NK-92 (cell line): Measurements from ENCODE around the gene CPPED1.

Experiments used
- DNase-seq: peaks from one replicate; lab custom pipeline; 2025; ENCODE audit not compliant: unreplicated experiment; lab: John Stamatoyannopoulos, UW

The CPPED1 gene

DNA sequence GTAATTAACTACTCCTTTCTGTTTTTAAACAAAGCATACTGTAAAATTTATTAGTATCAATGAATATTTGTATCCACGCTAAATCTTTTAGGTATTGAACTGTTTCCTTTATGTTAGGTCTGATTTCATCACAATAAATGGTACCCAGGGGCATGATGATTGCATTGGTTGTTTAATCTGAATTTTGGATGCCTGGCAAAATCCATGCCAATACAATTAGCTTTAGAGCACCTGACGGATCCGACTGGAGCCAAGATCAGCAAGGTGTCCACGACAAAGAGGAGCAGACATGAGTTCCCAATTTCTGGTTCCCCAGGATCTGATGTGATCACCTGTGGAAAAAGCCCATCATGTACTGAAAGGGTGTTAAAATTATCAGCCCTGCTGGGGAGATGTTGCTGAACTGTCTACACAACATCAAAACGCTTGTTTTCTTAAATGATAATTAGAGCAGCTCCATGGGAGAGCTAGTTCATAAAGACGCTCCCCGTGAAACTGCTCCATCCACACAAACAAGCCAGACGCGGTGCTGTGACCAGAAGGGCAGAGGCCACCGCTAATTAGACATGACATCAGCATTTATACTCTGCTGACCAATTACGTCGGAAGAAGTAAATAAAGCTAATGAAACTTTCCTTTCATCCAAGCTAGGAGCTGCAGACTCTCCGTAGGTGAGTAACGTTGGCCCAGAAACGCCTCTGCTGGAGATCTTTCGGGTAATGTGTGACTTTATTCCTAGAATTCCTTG, 151.7 kb downstream of the CPPED1 start:
- no peak for DNase-seq

DNA sequence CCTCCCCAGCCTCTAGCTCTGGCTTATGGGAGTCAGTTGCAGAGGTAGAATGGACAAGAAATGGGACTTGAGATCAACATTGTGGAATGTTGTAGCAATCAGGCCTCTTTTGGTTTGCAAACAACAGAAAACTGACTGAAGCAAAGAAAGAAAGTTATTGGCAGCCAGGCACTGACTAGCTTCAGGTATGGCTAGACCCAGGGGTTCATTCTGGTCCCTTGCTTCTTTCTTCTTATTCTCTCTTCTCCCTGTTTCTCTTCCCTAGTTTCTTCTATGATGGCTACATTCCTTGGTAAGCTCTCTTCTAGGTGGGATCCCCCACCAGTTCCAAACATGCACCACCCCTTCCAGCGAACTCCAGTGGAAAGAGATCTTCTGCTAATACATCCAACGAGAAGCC, 154.3 kb downstream of the CPPED1 start:
- no peak for DNase-seq

DNA sequence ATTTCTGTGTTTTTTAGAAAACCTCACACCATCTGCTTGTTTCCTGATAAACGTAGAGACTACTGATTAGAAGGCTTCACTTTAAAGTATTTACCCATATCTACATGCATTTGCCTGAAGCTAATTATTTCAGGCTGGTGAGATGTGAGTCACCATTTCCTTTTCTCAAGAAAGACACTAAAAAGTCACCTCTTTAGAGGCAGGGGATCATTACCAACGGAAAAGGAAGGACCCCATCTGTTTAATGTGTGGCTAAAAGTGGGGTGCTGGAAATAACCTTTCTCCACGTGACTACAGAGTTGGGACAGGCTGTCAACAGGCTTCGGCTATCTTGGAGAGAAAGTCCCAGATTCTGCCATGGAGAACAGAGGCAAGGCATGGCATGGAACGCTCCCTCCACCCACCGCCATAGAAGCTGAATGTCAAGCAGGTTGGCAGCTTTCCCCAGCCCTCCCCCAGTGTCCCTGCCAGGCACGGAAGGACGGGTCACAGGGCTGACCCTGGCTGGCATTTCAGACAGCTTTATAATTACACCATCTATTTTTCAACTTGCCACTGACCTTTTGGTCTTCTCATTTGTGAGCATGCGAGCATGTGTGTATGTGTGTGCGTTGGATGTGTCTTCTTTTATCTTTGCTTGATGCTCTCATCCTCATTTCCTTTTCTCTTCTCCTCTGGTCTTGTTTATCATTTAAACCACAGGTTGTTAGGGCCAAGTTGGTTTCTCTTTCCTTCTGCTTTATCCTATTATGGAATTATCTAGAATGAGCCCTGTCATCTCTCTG, 157.0 kb downstream of the CPPED1 start:
- no peak for DNase-seq

DNA sequence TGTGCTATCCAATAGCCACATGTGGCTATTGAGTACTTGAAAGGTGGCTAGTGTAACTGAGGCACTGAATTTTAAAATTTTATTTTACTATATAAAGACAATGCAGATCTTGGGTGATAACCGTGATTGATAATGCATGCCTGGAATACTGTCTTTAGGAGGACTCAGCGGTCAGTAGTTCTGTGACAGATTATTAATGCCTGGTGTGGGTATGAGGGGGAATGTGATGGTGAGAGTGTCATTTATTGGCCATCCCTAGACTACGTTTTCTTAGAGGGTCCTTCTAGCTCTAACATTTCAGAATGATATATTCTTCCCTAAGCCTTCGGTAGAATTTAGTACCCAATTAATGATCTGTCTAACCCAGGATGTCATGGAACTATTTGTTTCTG, 157.6 kb downstream of the CPPED1 start:
- no peak for DNase-seq

DNA sequence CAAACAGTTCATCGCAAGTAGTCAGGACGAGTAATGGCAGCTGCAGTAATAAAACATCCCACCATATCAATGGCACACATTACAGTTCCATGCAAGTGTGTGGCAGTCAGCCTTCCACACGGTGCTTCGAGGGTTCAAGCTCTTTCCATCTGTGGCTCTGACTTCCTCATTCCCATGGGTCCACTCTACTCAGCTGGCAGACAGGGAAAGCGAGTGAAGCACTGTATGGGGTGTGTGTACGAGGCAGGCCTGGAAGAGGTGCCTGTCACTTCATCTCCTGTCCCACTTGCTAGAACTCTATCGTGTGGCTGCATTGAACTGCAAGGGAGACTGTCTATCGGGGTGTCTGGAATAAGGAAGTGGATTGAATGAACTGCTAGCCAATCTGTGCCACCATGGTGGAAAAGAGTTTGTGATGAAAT, 160.6 kb downstream of the CPPED1 start:
- DNase-seq = no peak

DNA sequence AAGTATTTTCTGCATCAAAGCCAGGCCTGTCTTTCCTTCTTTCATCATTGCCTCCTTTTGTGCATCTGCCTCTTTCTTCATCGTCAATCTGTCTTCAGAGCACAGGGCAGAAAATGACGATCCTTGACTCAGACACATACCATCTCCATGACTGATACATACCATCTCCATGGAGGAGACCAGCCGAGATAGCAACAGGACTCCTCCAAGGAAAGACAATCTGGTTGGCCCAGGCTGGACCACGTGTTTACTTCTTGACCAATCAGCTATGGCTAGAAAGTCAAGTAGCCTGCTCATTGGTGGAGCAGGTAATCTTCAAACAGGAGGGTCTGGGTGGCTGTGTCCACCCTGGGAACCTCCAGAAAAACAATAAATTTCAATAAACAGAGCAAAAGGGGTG, 164.6 kb downstream of the CPPED1 start:
- no peak for DNase-seq

DNA sequence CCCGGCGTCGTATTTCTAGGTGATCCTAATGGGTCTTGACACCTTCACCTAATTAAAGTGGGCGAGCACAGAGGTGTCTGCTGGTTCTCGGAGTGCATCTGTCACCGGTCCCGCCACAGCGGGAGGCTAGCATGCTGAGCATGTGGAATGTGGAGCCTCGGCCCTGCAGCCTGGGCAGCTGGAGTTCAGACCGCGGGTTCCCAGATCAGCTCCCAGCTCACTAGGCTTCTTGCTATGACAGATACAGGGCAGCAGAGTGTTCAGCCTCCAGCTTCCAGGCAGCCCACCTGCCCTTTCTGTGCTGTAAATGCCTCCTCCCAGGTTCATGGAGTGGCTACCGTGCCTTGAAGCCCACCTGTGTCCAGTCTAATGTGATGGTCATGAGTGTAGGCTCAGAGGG, 166.7 kb downstream of the CPPED1 start:
- no peak for DNase-seq

DNA sequence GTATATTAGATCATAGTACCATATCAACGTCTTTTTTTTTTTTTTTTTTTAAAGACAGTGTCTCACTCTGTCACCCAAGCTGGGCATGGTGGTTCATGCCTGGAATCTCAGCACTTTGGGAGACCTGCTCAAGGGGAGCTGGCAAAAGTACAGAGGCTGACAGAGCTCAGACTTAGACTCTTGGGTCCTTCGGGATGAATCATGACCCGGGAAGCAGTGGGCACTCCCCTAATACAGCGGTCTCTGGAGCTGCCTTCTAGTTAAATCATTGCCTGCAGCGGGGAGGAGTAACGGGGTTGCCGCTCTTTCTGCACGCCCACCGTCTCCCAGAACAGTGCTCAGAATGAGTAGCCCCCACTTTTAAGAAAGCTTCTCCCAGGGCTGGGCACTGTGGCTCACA, 174.4 kb downstream of the CPPED1 start:
- no peak for DNase-seq

DNA sequence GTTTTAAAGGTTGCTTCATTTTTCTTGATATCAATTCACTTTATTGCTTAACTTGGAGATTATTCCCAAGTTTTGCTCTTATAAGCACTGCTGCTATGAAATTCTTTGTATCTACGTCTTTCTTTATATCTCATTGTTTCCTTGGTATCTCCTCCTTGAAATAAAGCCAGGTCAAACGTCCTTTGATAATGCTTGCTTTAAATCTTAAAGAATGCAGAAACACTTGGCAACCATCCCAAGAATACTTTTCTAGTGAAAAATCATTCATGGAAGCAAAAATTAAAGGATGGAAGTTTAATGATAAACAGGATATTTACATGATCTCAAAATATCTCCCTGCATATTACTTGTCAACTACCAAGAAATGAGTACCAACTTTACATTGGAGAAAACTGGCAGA, 175.2 kb downstream of the CPPED1 start:
- DNase-seq = no peak

DNA sequence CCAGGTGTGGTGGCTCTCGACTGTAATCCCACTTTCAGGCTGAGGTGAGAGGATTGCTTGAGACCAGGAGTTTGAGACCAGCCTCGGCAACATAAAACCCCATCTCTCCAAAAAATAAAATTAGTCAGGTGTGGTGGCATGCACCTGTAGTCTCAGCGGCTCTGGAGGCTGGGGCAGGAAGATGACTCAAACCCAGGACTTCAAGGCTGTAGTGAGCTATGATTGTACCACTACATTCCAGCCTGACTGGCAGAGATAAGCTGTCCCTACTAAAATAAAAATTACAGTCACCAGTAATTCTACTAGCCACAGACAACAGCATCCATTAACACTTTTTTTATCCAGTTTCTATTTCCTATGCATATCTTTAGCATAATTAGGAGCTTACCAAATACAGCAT, 176.3 kb downstream of the CPPED1 start:
- no peak for DNase-seq

DNA sequence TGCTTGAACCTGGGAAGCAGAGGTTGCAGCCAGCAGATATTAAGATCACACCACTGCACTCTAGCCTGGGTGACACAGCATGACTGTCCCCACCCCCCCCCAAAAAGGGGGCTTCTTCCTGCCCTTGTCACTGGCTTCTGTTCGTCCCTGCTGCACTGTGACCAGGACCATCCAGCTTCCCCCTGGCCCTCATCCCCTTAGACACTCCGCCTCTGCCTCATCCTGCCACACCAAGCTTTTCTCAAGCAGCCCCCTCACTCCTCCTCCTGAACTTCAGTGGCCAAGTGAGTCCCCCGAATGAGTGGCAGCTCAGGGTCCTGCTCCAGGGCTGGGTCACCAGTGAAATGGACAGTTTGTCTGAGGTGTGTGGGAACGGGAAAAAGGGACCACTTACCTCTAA, 177.3 kb downstream of the CPPED1 start:
- DNase-seq = no peak

DNA sequence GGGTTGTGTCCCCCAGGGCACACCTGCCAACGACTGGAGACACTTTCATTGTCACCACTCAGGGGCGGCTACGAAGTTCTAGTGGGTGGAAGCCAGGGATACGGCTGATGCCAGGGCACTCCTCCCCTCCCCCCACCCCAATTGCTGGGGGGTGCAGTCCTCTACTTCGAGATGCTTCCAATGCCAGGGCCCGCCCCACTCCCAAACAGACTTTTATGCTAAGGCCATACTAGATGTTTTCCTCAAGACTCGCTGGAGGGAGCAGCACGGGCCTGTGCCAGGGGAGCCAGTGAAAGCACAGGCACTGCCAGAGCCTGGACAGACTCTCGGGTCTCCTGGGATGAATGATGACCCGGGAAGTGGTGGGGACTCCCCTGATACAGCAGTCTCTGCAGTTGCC, 178.0 kb downstream of the CPPED1 start:
- no peak for DNase-seq

DNA sequence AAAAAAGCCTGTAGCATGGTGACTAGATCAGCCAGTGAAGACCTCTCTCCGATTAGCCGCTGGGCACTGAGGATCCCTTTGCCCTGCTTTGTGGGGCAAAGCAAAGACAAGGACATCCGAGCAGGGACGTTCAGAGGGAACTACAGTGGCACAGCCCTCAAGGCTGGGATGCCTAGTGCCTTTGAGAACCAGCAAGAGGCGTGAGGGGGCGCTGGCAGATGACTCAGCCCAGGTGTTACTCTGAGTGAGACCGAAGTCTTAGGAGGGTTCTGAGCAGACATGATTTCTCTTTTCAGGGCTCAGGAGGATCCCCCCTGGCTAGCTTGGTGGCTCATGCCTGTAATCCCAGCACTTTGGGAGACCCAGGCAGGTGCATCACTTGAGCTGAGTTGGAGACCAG, 178.6 kb downstream of the CPPED1 start:
- no peak for DNase-seq

DNA sequence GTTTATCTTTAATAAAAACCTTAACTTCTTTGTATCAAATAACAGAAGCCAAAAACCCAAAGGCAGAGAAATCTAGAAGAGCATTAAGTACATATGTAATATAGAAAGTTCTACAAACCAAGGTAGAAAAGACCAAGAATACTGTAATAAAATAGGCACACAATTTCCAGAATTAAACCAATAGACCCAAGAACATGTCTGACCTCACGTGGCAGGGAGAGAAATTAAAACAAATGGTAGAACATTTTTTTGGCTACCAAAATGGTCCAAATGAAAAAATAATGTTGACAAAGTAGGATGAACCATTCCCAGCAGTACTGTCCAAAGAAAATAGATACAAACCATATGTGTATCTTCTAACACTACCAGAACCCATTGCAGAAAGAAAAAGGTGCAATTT, 183.5 kb downstream of the CPPED1 start:
- no peak for DNase-seq

DNA sequence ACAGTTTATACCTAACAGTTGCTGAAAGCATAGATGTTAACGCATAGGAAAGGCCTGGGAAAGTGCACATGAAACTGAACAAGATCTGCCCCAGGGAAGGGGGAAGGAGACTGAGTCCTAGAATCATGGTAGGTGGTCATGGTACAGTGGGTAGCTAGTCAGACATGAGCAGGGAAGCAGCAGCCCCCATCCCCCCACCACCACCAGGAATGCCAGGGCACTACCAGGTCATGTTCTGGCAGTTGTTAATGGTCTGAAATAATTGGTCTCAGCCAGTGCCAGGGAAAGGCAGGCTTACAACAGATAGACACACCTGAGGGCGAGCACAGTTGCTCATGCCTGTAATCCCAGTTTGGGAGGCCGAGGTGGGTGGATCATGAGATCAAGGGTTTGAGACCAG, 185.2 kb downstream of the CPPED1 start:
- DNase-seq = no peak

DNA sequence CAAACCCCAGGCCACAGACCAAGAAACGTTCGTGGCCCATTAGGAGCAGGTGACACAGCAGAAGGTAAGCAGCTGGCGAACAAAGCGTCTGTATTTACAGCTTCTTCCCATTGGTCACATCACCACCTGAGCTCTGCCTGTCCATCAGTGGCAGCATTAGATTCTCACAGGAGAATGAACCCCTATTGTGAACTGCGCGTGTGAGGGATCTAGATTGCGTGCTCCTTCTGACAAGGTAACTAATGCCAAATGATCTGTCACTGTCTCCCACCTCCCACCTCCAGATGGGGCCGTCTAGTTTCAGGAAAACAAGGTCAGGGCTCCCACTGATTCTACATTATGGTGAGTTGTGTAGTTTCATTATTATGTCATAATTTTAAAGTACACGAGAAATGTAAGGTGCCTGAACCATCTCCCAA, 186.3 kb downstream of the CPPED1 start:
- DNase-seq = no peak

DNA sequence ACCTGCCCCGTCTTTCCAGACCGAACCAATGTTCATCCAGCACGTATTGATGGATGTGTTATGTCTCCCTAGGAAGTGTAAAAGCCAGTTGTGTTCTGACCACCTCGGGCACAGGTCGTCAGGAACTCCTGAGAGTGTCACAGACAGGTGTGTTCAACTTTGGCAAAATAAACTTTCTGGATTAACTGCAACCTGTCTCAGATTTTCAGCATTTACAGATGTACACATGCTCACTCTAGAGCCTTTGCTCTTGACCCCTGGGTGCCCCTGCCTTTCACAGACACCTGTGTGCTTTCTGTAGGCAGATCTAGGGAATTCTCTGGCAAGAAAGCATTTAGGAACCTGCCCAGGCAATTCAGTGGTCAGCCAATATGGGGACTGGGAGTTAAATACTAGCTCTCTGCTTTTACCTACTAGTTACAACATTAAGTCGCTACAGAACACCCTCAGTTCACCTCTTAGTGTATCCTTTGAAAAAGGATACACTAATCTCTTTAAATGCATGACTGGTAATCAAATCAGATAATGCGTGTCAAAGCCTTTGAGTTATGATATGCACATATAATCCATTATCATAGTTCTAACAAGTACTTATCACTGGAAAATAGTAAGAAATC, 188.9 kb downstream of the CPPED1 start:
- DNase-seq = no peak

DNA sequence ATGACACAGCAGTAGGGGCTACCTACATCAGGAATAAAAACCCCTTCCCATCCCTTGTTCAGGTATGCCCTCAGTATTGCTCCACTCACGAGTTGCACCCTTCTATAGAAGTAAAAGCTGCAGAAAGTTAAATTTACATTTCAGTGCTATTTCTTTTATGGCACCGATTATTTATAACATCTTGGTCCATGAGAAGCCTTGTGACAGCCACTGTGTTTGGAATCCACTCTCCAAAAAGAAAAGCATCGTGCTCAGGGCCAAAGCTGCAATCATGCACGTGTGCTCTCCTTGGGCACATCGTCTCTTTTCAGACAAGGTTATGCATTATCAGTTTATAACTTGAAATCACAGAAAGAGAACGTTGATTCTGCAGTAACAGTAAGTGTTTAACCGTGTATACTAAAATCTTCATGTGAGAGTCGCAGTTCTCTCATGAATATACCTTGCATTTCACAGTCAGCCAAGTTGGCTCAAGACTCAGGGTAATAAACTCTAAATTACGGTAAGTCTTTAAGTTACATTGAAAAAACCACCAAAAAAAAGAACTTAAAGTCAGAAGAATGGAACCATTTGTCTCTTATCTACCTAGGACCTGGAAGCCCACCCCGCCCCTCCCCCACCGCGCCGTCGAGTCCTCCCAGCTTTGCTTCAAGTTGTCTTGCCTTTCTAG, 189.6 kb downstream of the CPPED1 start:
- DNase-seq = no peak

DNA sequence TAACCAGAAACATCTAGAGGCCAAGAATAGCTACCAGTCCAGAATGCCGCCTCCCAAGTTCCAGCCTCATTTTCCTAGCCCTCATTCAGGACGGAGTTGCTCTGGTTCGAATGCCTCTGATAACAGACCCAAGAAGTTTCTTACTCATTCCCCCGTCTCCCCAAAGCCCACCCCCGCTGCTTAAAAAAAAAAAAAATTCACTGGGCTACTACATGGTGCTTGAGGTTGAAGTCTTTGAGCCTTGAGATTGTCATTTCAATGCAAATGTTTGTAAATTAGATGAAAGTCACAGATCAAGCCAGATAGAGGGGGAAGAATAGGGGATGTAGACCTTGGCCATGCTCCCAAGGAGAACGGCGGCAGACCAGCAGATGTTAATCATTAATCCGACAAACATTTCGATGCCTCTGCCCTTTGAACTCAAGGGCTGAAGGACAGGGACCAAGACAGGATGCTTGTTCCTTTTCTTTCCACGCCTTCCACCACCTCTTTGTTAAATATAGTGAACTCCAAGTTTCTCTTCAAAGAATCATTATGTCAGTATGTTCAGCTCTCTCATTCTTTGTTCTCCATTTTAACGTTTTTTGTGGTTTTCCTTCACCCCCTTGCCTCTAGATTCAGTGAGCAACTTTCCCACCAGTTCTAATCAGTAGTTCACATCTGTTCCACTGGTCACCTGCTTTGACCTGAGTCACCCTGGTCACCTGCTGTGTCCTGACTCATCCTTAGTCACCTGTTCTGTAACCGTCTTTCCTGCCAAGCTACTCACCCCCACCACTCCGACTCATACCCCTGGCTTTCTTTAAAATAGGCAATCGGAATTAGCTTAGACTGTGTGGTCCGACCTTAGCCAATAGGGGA, 190.3 kb downstream of the CPPED1 start:
- DNase-seq = no peak

DNA sequence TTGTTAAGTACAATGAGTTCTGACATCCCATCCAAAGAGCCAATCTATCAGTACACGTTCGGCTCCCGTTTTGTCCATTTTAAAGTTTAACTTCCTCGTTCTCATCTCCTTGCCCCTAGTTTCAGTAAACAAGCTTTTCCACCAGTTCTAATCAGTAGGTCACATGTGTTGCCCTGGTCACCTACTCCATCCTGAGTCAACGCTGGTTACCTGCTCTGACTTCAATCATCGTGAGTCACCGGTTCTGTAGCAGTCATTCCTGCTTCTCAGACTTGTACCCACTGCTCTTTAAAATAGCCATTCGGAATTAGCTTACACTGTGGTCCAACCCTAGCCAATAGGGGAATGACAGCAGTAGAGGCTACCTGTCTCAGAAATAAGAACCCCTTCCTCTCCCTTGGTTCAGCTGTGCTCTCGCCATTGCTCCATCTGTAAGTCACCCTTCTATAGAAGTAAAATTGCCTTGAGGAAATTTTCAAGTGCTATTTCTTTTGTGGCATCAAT, 191.0 kb downstream of the CPPED1 start:
- no peak for DNase-seq
